ENCODE measurements around the gene SBK3. TPM values are rescaled to one million over a fixed set of nuclear protein-coding genes. Genes with fewer than 3 reads are reported as not detected.
"Not testable (repeated sequence)": the region's sequence is repeated elsewhere in the genome, so short reads cannot be mapped to it uniquely, and the experiment has no call there.

The SBK3 gene
- total RNA-seq, 1 donor from 2014 or later: 0.20 TPM

- no peak for DNase-seq (ENCODE audit: low spot score)
These were observed 31.4 kb upstream of the SBK3 start for GRCh38 chr19:55576746-55577145.

DNA sequence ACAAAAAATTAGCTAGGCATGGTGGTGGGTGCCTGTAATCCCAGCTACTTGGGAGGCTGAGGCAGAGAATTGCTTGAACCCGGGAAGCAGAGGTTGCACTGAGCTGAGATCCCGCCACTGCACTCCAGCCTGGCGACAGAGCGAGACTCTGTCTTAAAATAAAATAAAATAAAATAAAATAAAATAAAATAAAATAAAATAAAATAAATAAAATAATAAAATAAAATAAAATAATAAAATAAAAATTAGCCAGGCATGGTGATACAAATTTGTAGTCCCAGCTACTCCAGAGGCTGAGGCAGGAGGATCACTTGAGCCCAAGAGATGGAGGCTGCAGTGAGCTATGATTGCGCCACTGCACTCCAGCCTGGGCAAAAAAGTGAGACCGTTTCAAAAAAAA lies 28.6 kb upstream of the SBK3 start:
- not testable (repeated sequence) for DNase-seq (ENCODE audit: low spot score)

- DNase-seq (ENCODE audit: low spot score): not testable (repeated sequence)
These were observed 24.1 kb upstream of the SBK3 start for GRCh38 chr19:55569477-55569876.

DNA sequence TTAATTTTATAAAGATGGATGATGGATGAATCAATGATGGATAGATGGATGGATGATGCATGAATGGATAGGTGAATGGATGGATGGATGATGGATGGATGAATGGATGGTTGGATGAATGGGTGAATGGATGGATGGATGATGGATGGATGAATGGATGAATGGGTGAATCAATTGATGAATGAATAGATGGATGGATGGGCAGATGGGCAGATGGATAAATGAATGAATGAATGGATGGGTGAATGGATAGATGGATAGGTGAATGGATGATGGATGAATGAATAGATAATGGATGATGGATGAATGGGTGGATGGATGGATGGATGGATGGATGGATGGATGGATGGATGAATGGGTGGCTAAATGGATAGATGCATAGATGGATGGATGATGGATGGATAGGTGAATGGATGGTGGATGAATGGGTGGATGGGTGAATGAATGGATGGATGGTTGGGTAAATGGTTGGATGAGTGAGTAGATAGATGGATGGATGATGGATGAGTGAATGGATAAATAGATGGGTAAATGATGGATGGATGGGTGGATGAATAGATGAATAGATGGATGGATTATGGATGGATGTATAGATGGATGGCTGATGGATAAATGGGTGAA lies 22.5 kb upstream of the SBK3 start:
- no peak for DNase-seq (ENCODE audit: low spot score)

GRCh38 chr19:55566823-55567222 lies 21.5 kb upstream of the SBK3 start:
- no peak for DNase-seq (ENCODE audit: low spot score)

- DNase-seq (ENCODE audit: low spot score): peak; percentile 61
These were observed 17.9 kb upstream of the SBK3 start for GRCh38 chr19:55563261-55563690.

DNA sequence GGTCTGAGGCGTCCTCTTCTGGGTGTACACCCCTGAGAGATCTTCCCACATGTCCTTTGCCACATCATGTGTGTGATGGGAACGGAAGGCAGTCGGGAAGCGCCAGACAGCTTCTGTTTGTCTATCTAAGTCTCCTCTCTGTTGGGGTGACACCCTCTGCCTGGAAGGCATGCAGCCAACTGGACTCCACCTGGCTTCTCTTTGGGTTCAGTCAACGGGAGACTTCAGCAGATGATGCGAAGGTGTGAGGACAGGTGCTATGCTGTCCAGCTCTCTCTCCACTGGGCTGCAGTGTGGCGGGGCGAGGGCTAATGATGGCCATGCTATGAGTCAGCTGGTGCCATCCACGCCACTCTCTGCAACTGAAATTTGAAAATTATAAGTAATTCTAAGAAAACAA lies 14.3 kb upstream of the SBK3 start:
- DNase-seq (ENCODE audit: low spot score): no peak

- DNase-seq (ENCODE audit: low spot score): peak; percentile 80
These were observed 9.4 kb upstream of the SBK3 start for GRCh38 chr19:55554741-55555152.

- DNase-seq (ENCODE audit: low spot score): no peak
These were observed 9.0 kb upstream of the SBK3 start for GRCh38 chr19:55554302-55554701.

DNA sequence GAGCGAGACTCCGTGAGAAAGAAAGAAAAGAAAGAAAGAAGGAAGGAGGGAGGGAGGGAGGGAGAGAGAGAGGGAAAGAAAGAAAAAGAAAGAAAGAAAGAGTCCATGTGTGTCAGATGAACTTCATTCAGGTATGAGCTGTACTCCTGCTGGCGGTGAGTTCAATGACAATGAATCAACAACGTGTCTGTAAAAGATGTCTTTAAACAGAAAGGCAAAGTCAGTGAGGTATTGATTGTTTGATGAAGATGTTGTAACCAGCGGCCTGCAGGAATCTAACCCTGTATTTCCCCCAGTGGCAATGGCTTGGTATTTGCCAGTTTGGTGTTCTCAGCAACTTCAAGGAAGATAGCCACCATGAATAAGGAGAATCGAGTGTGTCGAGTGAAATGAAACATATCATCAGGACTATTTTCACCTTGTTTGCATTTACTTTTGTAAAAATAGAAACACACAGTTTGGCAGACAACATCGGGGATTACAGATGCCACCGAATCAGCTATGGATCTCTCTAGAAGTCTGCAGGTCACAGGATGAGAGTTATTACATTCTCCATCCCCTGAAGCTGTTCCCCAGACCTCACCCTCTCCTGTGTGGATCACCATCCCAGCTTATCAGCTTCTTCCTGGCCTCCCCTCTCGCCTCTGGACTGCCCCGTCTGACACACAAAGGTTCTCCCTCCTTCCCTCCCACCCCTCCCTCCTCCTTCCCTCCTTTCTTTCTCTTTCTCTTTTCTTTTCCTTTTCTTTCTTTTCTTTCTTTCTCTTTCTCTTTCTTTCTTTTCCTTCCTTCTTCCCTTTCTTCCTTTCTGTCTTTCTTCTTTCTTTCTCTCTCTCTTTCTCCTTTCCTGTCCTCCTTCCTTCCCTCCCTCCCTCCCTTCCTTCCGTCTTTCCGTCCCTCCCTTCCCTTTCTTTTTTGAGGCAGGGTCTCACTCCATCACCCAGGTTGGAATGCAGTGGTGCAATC lies 8.2 kb upstream of the SBK3 start:
- DNase-seq (ENCODE audit: low spot score): peak; percentile 31

- DNase-seq (ENCODE audit: low spot score): no peak
These were observed 7.3 kb upstream of the SBK3 start for GRCh38 chr19:55552620-55553019.

- DNase-seq (ENCODE audit: low spot score): no peak
These were observed 6.9 kb upstream of the SBK3 start for GRCh38 chr19:55552206-55552605.

DNA sequence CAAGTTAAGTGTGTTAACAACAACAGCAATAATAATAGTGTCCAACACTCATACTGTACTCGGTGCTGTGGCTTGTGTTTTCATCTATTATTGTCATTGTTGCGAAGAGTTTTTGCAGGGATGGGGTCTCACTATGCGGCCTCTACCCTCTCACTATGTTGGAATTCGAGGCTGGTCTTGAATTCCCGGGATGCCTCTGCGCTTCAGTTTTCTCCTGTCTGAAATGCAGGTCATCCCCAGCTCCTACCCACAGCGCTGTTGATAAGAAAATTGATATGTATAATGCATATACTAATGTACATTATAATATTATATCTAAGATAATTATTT lies 4.9 kb upstream of the SBK3 start:
- DNase-seq (ENCODE audit: low spot score): no peak

DNA sequence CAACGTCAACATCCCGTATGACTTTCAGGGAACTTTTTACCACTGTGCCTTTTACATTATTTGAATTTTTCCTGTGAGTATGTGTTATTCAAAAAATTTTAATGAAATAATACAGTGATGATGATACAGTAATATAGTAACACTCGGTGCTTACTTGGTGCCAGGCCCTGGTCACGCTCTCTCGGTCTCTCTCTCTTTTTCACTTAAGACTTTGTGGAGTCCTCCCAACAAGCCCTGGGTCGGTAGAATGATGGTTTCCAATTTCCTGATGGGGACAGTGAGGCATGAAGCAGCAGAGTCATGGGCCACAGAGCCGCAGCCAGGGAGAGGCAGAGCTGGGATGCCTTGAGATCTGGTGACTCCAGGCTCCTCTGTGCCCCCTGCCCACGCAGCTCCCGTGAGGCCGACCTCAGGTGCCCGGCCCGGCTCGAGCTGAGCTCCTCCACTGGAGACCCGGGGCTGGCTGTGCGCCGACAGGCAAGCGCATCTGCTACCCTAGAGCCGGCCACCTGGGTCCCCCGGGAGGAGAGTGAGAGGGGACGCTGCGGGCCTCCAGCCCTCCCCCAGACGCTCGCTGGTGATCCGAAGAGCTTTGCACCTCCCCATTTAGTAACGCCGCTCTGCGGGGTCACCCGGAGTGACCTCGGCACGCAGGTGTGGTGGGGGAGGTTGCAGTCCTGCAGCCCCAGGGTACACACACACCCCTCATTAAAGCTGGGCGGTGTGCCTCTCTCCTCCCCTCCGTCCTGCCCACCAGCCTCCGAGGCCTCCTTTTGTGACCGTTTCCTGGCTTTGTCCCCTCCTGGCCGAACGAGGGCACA lies 4.4 kb upstream of the SBK3 start:
- no peak for DNase-seq (ENCODE audit: low spot score)

DNA sequence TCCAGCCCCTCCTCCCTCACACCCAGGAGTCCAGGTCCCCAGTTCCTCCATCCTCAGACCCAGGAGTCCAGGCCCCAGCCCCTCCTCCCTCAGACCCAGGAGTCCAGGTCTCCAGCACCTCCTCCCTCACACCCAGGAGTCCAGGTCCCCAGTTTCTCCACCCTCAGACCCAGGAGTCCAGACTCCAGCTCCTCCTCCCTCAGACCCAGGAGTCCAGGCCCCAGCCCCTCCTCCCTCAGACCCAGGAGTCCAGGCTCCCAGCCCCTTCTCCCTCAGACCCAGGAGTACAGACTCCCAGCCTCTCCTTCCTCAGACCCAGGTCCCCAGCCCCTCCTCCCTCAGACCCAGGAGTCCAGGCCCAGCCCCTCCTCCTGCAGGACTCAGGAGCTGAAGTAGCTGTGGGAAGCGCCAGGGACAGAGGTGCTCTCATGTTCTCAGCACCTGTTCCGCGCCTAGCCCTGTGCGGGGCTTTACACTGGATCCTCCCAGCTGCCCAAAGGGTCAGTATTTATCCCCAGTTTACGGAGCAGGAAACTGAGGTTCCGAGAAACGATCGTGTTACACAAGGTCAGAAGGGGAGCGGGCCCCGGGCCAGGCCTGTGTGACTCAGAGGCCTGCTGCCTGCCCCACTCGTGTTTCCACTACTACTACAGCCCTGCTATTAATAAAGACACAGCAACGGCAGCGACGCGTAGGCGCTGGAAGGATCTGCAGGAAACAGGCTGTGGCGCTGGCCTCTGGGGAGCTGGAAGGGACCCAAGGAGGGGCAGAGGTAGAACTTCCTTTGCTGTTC lies 1.7 kb upstream of the SBK3 start:
- peak; percentile 71 for DNase-seq (ENCODE audit: low spot score)

GRCh38 chr19:55546011-55546410 lies 668 bp upstream of the SBK3 start:
- no peak for DNase-seq (ENCODE audit: low spot score)

DNA sequence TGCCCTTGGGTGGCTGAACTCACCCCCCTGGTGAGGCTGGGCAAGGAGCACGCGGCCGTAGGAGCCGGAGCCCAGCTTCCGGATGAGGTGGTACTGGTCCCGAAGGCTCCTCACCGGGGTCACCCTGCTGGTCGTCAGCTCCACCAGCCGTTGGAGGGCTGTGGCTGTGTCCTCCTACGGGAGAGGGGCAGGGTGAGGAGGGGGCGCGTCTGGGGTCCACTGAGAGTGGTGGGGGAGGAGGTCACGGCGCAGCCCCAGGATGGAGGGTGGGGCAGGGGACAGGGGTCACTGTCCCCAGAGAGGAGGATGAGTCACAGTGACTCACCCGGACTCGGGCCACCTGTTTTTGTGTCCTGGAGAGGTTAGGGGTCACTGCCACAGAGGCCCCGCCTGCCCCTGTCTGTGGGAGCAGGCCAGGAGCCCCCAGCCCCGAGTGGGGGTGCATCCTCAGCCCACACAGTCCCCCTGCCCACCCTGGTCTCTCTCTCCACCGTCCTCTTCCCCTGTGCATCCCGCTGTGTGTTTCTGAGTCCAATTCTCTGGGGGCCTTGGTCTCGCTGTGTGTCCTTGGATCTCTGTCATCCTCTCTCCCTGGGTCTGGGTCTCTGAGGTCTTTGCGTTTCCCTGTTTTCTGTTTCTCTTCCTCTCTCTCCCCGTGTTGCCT lies 435 bp downstream of the SBK3 start:
- no peak for DNase-seq (ENCODE audit: low spot score)

- no peak for DNase-seq (ENCODE audit: low spot score)
These were observed 1.3 kb downstream of the SBK3 start for GRCh38 chr19:55544014-55544413.

- DNase-seq (ENCODE audit: low spot score): no peak
These were observed 1.8 kb downstream of the SBK3 start for GRCh38 chr19:55543567-55543966.

- DNase-seq (ENCODE audit: low spot score): no peak
These were observed 3.0 kb downstream of the SBK3 start for GRCh38 chr19:55542292-55542855.

DNA sequence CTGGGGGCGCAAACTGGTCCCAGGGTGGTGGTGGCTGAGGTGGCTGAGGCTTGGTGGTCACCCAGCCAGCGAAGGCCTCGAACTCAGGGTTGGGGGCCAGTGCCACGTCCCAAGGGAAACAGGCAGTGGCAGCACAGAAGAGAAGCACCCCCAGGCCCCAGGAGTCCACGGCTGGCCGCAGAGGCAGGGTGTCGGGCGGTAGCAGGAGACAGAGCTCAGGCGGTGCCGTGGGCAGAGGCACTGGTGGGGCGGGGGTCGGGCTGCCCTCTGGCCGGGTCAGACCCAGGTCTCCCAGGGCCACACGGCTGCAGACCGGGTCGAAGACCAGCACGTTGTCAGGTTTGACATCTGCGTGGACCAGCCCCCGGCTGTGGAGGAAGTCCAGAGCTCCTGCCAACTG lies 4.3 kb downstream of the SBK3 start:
- DNase-seq (ENCODE audit: low spot score): no peak
